ENCODE results near the gene CIDEB.

The CIDEB gene

GRCh38 chr14:24270537-24271133 is 37.1 kb downstream of the CIDEB start:
- Histone ChIP-seq H3K4me3 (ENCODE audit: low read length) (peak overlapping the region; percentile 77), H3F3A (ENCODE audit: insufficient read depth, low read length) (0 out of 2 replicates have a peak, but pooled peaks cover 6% of the 10 kb centered on the region), H3K27ac (ENCODE audit: low read length) (peak overlapping the region; percentile 73; the same call in 1 of the 2 replicates), H3K79me2 (ENCODE audit: low read length) (0 out of 2 replicates have a peak, but pooled peaks cover 5% of the 10 kb centered on the region), H3K4me2 (ENCODE audit: low read depth, low read length) (peak overlapping the region; percentile 92), H3K4me1 (ENCODE audit: low read length) (peaks cover 19% of the 10 kb centered on the region), H3K27me3 (replicated peaks; ENCODE audit: insufficient read depth, low read length) (no peaks in the 10 kb centered on the region), H4K20me1 (ENCODE audit: insufficient read depth, low read length) (no peaks in the 10 kb centered on the region), H3K36me3 (replicated peaks; ENCODE audit: insufficient read depth, low read length) (no peaks in the 10 kb centered on the region), H3K9me3 (replicated peaks; ENCODE audit: insufficient read depth, low read length) (no peaks in the 10 kb centered on the region), H3K9ac (ENCODE audit: low read length) (peak overlapping the region; percentile 94), H3K9me2 (replicated peaks; ENCODE audit: insufficient read depth, low read length) (no peaks in the 10 kb centered on the region), H2AFZ (ENCODE audit: low read length) (peak overlapping the region; percentile 65)
- TF ChIP-seq EZH2phosphoT487 (IDR thresholded peaks at IDR 0.05; ENCODE audit: low read length) = no peak
- no peak for TF ChIP-seq EZH2 (optimal IDR thresholded peaks at IDR 0.05; ENCODE audit: low read depth, low read length)
- no peak for DNase-seq

GRCh38 chr14:24269910-24270536 is 37.8 kb downstream of the CIDEB start:
- peaks cover 19% of the 10 kb centered on the region for H3K4me1 ChIP-seq (ENCODE audit: low read length)
- 0 out of 2 replicates have a peak, but pooled peaks cover 5% of the 10 kb centered on the region for H3K79me2 ChIP-seq (ENCODE audit: low read length)
- no peaks in the 10 kb centered on the region for H3K9me3 ChIP-seq (replicated peaks; ENCODE audit: insufficient read depth, low read length)
- H3K9ac ChIP-seq (ENCODE audit: low read length) = no peak overlapping the region
- H3K4me2 ChIP-seq (ENCODE audit: low read depth, low read length) = peak overlapping the region; percentile 92; the same call in 1 of the 2 replicates
- H3K36me3 ChIP-seq (replicated peaks; ENCODE audit: insufficient read depth, low read length) = no peaks in the 10 kb centered on the region
- TF ChIP-seq CTCF (IDR thresholded peaks at IDR 0.05; ENCODE audit: low read length) = no peak
- no peak for TF ChIP-seq EZH2 (optimal IDR thresholded peaks at IDR 0.05; ENCODE audit: low read depth, low read length)
- TF ChIP-seq EZH2phosphoT487 (IDR thresholded peaks at IDR 0.05; ENCODE audit: low read length) = no peak
- H3F3A ChIP-seq (ENCODE audit: insufficient read depth, low read length) = 0 out of 2 replicates have a peak, but pooled peaks cover 6% of the 10 kb centered on the region
- no peaks in the 10 kb centered on the region for H3K27me3 ChIP-seq (replicated peaks; ENCODE audit: insufficient read depth, low read length)
- no peak overlapping the region for H3K27ac ChIP-seq (ENCODE audit: low read length)
- H2AFZ ChIP-seq (ENCODE audit: low read length) = no peak overlapping the region
- no peaks in the 10 kb centered on the region for H4K20me1 ChIP-seq (ENCODE audit: insufficient read depth, low read length)
- H3K9me2 ChIP-seq (replicated peaks; ENCODE audit: insufficient read depth, low read length) = no peaks in the 10 kb centered on the region
- H3K4me3 ChIP-seq (ENCODE audit: low read length) = no peak overlapping the region
- no peak for DNase-seq

GRCh38 chr14:24269368-24269767 is 38.4 kb downstream of the CIDEB start:
- Histone ChIP-seq H3K27me3 (replicated peaks; ENCODE audit: insufficient read depth, low read length) (no peaks in the 10 kb centered on the region), H3K79me2 (ENCODE audit: low read length) (0 out of 2 replicates have a peak, but pooled peaks cover 5% of the 10 kb centered on the region), H3K4me2 (ENCODE audit: low read depth, low read length) (no peak overlapping the region), H3K4me1 (ENCODE audit: low read length) (peaks cover 19% of the 10 kb centered on the region), H3K9ac (ENCODE audit: low read length) (no peak overlapping the region), H3K27ac (ENCODE audit: low read length) (no peak overlapping the region), H2AFZ (ENCODE audit: low read length) (no peak overlapping the region), H3K9me2 (replicated peaks; ENCODE audit: insufficient read depth, low read length) (no peaks in the 10 kb centered on the region), H3F3A (ENCODE audit: insufficient read depth, low read length) (0 out of 2 replicates have a peak, but pooled peaks cover 6% of the 10 kb centered on the region), H4K20me1 (ENCODE audit: insufficient read depth, low read length) (no peaks in the 10 kb centered on the region), H3K9me3 (replicated peaks; ENCODE audit: insufficient read depth, low read length) (no peaks in the 10 kb centered on the region), H3K36me3 (replicated peaks; ENCODE audit: insufficient read depth, low read length) (no peaks in the 10 kb centered on the region), H3K4me3 (ENCODE audit: low read length) (no peak overlapping the region)
- TF ChIP-seq EZH2phosphoT487 (IDR thresholded peaks at IDR 0.05; ENCODE audit: low read length) (no peak), EZH2 (optimal IDR thresholded peaks at IDR 0.05; ENCODE audit: low read depth, low read length) (no peak), CTCF (IDR thresholded peaks at IDR 0.05; ENCODE audit: low read length) (no peak)
- no peak for DNase-seq

Measured in MM.1S (cell line).